Coronary artery (tissue), 2 donors: ENCODE measurements around the gene ATG13.

Source experiments
- DNase-seq: peaks from one replicate; pipeline ENCODE4 v3.0.0-alpha.2; 2017; ENCODE audit warnings: low spot score
- H3K27ac ChIP-seq, 2 donors: fragments of 200-600 bp; sonication (generic); one replicate each; pipeline ENCODE4 v1.5.1; 2016 to 2019
- H3K4me3 ChIP-seq: fragments of 200-600 bp; sonication (generic); 2 replicates; pipeline ENCODE4 v1.5.1; 2016; ENCODE audit warnings: mild to moderate bottlenecking, moderate library complexity
- CTCF ChIP-seq: fragments of 200-600 bp; sonication (generic); IDR thresholded peaks from one replicate; pipeline ENCODE4 v1.5.1; 2019; ENCODE audit warnings: antibody characterized with exemption

Gene ATG13

GRCh38 chr11:46597609-46598219, 19.6 kb upstream of the ATG13 start:
- DNase-seq, result no peak
- TF ChIP-seq CTCF, result no peak
- Histone ChIP-seq H3K27ac (no peak overlapping the region), H3K4me3 (no peak overlapping the region)

GRCh38 chr11:46599340-46600193, 17.8 kb upstream of the ATG13 start:
- peak overlapping the region in 1 of 2 donors; percentile 1 for H3K27ac ChIP-seq
- H3K4me3 ChIP-seq, result no peak overlapping the region
- TF ChIP-seq CTCF, result no peak
- no peak for DNase-seq

GRCh38 chr11:46600194-46600960, 17.0 kb upstream of the ATG13 start:
- peak overlapping the region in 1 of 2 donors; percentile 30 for H3K27ac ChIP-seq
- DNase-seq, result no peak
- TF ChIP-seq CTCF, result no peak
- no peak overlapping the region for H3K4me3 ChIP-seq

GRCh38 chr11:46601129-46601528, 16.2 kb upstream of the ATG13 start:
- TF ChIP-seq CTCF, result no peak
- Histone ChIP-seq H3K27ac (peak overlapping the region in 1 of 2 donors; percentile 3), H3K4me3 (no peak overlapping the region)
- no peak for DNase-seq

- Histone ChIP-seq H3K4me3 (no peak overlapping the region), H3K27ac (no peak overlapping the region)
- no peak for DNase-seq
- no peak for TF ChIP-seq CTCF
Observed at GRCh38 chr11:46603704-46604308, 13.5 kb upstream of the ATG13 start.

GRCh38 chr11:46604796-46605195, 12.6 kb upstream of the ATG13 start:
- DNase-seq, result no peak
- no peak overlapping the region for H3K4me3 ChIP-seq
- no peak overlapping the region for H3K27ac ChIP-seq
- TF ChIP-seq CTCF, result no peak
